UCSD-AML1 (cell line): ENCODE results near the gene ZNF335.
"Not testable (repeated sequence)": the region's sequence is repeated elsewhere in the genome, so short reads cannot be mapped to it uniquely, and the experiment has no call there.

ENCODE experiments used
- DNase-seq: peaks from one replicate; lab custom pipeline; 2025; ENCODE audit not compliant: unreplicated experiment; lab: John Stamatoyannopoulos, UW

The ZNF335 gene

DNA sequence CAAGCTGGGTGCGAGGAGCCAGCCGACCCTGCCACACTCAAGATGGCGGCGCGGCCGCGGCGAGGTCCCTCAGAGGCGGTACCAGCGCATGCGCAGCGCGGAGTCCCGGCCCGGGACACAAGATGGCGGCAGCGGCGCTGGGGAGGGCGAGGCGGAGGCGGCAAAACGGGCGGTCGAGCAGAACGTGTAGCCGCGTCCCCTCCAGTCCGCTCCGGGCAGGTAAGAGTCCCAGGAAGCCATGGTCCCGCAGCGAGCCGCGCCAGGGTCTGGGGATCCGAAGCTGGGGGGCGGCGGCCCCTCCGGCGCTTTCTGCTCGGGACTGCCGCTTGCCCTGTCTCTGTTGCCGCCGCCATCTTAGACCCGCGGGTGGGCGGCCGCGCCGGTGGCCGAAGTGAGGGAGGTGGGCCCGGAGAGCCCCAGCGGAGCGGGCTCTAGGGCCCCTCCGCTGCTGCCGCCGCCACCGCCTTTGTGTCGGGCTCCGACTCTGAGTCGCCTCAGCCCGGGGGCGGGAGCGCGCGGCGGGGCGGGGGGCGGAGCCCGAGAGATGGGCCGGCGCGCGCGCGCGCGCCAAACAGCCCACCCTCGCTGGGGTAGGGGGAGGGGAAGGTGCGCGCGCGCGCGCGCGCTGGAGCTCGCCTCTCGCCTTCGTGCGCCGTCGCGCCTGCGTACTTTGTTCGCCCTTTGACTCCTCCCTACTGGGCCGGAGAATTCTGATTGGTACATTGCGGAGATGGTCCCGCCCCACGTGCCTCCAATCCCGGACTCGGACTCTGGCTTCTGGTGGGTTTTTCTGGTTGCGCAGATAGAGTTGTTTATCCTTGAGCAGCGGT, 37.2 kb downstream of the ZNF335 start, which contains the start of gene PCIF1:
PCIF1 (plus strand) TSS at position 98 of the 830 bp plus-strand sequence. CDS start 4,317 bp downstream, outside the sequence.
- DNase-seq, result peak; percentile 98

DNA sequence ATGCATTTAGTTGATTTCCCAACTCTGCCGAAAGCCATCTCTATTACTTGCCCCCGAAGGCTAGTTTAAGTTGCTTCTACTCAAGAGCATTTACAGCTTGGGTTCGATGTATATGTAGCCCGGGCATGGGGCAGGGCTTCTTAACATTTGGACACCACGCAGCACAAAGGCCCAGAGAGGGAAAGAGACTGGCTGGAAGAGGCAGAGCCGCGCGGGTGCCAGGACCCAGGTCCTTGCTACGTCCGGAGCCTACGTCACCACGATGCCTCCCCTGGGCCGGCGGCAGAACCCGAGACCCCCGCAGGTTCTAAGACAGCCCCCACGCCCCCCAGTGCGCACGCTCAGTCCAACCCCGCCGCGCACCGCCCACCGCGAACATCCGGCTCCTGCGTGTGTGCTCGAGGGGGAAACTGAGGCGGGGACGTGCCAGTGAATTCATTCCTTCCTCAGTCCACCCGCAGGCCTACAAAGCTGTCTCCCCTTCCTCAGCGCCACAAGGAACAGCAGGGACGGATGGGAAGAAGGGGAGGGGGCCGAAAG, 37.9 kb downstream of the ZNF335 start:
- peak; percentile 80 for DNase-seq

DNA sequence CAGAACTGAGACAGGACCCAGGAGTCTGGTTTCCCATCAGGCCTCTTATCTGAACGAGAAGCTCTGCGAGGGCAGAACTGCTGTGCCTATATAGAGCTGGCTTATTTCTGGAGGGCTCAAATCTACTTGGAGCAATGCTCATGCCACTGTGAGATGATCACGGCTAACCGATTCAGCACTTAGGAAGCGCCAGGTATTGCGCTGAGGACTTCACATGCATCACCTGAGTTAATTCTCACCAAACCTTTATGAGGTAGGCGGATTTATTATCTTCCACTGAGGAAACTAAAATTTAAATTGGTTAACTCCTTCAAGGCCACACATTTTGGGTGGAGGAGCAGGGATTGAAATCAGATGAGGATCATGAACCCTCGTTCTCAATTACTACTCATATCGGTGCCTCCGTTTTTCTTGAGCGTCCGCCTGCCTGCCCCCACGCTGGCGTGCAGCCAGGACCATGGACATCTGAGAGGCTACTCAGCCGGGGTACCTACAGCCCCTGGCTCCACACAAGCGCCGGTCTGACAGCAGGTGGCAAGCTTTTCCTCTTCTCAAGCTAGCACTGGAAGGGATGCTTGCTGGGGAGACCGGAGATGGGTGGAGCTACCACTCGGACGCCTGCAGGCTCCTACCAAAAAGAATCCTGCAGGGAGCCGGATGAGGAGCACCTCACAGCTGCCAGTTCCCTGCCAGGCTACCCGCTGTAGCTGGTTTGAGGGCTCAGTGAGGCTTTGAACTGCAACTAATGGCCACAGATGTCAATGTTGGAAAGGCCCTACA, 38.5 kb downstream of the ZNF335 start:
- DNase-seq, result peak; percentile 79

DNA sequence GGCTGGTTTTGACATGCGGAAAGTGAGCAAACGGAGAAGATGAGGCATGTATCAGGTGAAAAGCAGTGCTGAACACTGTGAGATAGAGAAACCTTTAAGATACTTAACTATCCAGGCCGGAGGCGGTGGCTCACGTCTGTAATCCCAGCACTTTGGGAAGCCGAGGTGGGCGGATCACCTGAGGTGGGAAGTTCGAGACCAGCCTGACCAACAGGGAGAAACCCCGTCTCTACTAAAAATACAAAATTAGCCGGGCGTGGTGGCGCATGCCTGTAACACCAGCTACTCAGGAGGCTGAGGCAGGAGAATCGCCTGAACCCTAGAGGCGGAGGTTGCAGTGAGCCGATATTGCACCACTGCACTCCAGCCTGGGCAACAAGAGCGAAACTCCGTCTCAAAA, 40.3 kb downstream of the ZNF335 start:
- not testable (repeated sequence) for DNase-seq

DNA sequence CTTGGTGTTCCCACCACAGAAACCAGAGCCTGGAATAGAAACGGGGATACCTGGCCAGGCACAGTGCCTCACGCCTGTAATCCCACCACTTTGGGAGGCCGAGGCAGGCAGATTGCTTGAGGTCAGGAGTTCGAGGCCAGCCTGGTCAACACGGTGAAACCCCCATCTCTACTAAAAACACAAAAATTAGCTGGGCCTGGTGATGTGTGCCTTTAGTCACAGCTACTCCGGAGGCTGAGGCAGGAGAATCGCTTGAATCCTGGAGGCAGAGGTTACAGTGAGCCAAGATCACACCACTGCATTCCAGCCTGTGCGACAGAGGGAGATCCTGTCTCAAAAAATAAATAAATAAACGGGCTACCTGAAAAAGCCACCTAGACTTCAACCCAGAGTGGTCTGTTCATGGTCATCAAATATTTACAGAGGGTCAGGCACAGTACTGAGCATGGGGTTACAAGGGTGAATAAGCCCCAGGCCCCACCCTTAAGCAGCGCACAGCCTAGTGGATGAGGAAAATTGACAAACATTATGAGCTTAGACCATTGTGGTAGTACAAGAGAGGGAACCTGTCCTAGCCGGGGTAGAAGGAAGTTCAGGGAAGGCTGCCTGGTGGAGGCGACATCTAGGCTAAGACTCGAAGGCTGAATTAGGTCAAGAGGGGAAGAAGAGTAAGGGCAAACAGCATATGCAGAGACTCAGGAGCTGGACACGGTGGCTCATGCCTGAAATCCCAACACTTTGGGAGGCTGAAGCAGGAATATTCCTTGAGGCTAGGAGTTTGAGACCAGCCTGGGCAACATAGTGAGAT, 44.7 kb downstream of the ZNF335 start:
- DNase-seq, result no peak

DNA sequence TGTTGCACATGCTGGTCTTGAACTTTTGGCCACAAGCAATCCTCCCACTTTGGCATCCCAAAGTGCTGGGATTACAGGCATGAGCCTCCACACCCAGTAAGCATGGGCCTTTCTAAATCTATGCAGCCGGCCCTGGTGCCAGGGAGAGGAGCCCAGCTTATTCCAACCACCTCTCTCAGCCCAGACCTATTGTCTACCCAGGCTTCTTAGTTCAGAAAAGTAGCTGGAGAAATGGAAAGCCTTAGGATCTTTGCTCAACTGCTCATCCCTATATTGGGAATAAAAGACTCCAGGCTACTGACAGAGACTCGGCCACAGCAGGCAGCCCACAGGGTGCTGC, 45.3 kb downstream of the ZNF335 start:
- no peak for DNase-seq

DNA sequence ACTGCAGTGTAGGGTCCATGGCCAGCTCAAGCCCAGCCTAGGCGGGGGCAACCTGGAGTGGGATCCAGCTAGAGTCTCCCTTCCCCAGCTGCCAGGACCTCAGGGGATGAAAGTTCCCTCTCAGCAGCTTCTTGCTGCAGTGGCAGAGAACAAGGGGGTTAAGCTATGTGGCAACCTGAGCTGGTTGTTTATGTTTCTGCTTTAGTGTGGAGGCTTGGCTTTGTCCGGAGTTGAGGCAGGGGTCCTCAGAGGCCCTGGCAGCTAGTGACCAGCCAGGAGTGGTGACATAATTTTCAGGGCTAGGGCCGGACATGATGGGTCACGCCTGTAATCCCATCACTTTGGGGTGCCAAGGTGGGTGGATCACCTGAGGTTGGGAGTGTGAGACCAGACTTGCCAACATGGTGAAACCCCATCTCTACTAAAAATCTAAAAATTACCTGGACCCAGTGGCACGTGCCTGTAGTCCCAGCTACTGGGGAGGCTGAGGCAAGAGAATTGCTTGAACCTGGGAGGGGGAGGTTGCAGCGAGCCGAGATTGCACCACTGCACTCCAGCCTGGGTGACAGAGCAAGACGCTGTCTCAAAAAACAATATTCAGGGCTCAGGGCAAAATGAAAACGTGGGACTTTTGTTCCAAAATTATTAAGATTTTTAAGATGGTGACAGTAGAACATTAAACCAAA, 46.0 kb downstream of the ZNF335 start:
- no peak for DNase-seq

DNA sequence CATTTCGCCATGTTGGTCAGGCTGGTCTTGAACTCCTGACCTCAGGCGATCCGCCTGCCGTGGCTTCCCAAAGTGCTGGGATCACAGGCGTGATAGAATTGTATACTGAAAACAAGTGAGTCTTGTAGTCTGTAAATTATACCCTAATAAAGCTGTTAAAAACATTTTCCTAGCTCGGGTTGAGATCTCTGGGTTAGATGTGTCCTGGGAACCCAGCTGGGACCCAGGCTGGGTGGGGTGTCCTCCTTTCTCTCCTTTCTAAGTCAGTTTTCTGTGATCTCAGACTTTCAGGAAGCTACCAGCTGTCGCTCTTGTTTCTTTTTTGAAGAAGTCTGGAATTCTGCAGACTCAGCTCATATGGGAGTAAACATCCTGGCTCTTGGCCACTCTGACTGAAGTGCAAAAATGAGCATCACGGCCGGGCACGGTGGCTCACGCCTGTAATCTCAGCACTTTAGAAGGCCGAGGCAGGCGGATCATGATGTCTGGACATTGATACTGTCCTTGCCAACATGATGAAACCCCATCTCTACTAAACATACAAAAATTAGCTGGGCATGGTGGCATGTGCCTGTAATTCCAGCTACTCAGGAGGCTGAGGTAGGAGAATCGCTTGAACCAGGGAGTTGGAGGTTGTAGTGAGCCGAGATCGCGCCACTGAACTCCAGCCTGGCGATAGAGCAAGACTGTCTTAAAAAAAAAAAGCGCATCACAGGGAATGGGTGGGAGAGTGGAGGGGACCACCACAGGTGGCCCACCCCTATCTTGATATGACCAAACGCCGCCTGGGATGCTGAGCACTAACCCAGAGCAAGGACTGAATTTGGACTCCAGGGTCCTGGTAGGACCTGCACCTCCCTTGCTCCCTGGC, 47.4 kb downstream of the ZNF335 start:
- DNase-seq, result no peak

DNA sequence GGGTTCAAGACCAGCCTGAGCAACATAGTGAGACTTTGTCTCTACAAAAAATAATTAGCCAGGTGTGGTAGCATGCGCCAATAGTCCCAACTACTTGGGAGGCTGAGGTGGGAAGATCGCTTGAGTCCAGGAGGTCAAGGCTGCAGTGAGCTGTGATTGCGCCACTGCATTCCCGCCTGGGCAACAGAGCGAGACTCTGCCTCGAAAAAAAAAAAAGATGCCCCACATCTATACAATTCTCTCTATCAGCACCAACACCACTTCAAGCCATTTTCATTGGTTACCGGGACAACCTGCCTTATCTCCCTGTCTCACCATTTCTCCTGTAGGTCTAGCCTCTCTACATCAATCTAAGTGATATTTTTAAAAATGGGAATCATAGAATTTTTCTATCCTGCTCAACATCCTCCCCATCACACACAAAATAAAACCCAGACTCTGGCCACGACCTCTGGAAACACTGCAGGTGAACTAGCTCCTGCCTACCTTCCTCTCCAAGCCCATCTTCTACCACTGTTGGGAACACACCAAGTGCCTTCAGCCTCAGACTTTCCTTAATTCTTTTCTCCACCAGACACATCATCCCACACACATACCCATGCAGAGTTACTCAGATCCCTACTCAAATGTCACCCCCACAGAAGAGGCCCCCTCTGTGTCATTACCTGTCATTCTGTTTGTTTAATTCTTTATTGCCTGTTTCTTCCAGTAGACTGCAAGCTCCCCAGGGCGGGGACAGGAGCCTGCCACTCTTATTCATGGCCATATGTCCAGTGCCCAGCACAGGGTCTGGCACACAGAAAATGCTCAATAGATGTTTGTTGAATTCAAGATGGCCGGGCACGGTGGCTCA, 50.4 kb downstream of the ZNF335 start:
- no peak for DNase-seq

DNA sequence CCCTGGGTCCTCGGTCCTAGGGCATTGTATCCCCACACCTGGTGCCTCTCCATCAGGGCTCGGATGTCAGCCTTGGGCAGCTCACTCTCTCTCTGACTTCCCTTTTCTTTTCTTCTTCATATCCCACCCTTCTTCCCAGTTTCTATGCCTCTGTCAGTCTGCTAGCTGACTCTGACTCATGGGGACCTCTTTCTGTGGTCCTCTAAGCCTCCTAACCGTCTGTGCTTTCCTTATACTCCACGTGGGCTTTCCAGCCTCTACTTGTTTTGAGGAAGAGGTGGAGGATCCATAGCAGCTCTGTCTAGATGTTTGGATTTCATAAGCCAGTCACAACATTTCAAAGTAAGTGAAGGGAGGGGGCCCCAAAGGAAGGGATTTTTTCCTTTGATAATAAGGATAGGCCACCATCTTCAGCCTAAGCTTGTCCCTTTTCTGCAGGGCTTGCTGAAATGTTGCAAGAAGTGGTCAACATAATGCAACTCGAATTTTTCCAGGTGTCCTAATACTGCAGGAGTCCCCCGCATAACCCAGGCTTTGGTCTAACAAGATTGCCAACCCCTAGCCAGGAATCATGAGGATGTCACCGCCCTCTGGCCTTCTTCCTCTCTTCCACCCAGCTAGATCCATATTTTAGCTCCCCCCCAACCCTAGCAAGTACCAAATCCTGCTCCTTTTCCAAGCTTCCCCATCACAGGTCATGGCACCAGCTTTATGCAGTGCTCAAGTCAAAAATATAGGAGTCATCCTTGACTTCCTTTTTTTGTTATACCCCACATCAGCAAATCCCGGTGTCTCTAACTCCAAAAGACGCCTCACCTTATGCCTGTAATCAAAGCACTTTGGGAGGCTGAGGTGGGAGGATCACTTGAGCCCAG, 51.3 kb downstream of the ZNF335 start:
- DNase-seq, result no peak

DNA sequence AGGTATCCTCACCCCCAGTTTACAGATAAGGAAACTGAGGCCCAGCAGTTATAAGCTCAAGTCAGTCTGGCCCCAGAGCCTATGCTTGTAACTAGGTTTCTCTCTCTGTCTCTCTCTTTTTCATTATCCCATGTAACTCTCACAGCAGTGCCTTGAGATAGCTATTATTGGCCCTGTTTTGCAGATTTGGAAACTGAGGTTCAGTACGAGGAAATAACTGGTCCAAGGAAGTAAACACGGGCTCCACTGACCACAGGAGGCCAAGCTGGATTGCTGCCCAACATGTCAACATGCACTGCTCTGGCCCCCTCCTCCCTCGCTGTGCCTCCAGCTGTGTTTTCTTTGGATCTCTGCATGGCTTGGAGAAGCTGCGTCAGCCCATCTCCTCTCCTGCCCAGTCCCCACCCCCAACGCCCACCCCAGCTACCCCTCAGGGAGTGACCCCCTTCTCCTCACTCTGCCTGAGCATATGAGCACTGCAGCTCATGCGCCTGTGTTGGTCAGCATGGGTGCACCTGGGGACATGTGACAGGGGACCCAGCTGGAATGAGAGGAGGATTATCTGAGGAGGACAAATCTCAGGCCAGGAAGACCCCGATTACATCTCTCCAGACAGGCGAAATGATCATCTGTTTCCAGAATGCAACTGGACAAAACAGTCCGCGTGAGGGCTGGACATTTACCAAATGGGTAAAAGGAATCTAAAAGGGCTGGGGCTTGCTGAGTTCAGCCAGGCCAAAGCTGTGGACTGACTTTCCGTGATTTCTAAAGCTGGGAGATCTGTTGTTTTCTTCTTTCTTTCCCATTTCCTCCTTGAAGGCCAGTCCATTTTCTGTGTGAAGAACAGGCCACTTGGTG, 52.2 kb downstream of the ZNF335 start:
- DNase-seq, result no peak

DNA sequence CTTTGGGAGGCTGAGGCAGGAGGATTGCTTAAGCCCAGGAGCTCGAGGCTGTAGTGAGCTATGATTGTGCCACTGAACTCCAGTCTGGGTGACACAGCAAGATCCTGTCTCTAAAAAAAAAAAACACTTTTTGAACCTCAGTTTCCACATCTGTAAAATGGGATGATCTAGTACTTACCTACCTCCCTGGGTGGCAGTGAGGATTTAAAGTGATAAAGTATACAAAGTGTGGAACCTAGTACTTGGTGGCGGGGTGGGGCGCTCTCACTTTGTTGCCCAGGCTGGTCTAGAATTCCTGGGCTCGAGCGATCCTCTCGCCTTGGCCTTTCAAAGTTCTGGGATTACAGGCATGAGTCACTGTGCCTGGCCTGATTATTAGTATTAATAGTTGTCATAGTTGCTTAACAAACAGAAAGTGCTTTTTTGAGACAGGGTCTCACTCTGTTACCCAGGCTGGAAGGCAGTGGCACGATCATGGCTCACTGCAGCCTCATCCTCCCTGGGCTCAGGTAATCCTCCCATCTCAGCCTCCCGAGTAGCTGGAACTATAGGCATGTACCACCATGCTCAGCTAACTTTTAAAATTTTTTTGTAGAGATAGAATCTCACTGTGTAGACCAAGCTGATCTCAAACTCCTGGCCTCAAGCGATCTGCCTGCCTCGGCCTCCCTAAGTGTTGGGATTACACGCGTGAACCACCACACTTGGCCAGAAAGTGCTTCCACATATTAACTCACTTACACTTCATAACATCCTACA, 53.0 kb downstream of the ZNF335 start:
- no peak for DNase-seq

DNA sequence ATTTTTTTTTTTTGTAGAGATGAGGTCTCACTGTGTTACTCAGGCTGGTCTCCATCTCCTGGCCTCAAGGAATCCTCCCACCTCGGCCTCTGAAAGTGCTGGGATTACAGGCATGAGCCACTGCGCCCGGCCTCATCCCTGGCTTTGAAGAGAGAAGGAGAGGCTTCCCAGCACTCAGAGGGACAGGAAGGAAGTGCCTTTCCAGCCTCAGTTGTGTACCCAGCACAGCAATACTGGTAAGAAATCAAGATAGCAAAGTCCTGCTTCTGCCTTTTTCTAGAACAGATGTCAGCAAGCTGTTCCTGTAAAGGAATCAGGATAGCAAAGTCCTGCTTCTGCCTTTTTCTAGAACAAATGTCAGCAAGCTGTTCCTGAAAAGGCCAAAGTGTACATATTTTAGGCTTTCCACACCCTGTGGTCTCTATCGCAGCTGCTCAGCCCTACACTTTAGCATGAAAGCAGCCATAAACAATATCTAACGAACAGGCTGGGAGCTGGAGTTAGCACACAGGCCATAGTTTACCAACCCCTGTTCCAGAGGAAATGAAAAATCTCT, 53.7 kb downstream of the ZNF335 start:
- no peak for DNase-seq

DNA sequence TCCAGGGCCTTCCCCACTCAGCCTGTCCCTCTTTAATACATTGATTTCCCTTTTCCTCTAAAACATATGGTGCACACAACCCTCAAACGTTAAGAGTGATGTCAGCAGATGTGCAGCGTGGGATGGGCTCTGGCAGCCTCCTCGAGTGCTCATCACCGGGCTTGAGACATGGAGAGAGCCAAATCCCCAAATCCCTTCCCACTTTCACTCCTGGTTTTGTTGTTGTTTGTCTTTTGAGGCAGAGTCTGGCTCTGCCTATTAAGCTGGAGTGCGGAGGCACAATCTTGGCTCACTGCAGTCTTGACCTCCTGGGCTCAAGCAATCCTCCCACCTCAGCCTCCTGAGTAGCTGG, 54.2 kb downstream of the ZNF335 start:
- no peak for DNase-seq

DNA sequence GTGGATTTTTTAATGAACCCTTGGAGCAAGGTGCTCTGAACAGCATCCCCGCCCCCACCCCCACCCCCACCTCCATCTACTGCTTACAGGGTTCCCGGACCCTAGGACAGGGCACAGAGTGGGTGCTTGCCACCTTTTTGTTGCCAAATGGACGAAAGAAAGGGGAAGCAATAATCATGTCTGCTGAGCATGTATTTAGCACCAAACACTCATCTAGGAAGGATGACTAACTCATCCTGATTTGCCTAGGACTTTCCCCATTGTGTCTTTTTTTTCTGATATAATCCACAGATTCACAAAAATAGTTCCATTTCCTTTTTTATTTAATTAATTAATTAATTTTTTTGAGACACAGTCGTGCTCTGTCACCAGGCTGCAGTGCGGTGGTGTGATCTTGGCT, 58.9 kb downstream of the ZNF335 start:
- DNase-seq, result no peak

DNA sequence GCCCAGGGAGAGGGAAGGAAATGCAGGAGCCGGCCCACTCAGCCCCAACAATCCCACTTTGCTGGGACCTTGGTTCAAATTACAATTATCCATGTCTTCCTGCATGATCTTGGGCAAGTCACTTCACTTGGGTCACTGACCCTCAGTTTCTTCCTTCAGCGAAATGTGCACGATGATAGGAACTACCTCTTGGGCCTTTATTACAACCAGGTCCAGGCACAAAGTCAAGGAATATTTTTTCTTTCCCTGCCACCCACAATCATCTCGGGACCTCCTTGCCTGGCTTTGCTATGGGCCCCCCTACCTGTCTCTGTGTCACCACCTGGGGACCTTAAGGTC, 59.7 kb downstream of the ZNF335 start:
- no peak for DNase-seq
